Right lobe of liver (tissue), 4 donors: ENCODE data around the gene MBOAT1.

Experiments
- CTCF ChIP-seq, 4 donors: fragments of 200-600 bp in 3 of 4; fragments of 450-650 bp in 1 of 4; IDR thresholded peaks; one replicate each; pipeline versions ENCODE4 v1.5.1 to v1.8.0; 2016 to 2022; ENCODE audit warnings: antibody characterized with exemption in 4 of 4, mild to moderate bottlenecking in 2 of 4
- POLR2A ChIP-seq: fragments of 450-650 bp; IDR thresholded peaks from one replicate; pipeline ENCODE4 v1.6.1; 2017; ENCODE audit warnings: antibody characterized with exemption, mild to moderate bottlenecking
- donor health status: DM: no; HTN: no; CAD: no.
- donor health status: DM: no; HTN: no; CAD: no.
- donor health status: DM: no; HTN: yes; CAD: no.

GRCh38 chr6:20126102-20126752 is 86.0 kb downstream of the MBOAT1 start:
- TF ChIP-seq CTCF (IDR thresholded peaks at IDR 0.05) (no peak), POLR2A (no peak)
